H1 (cell line): Measurements from ENCODE around the gene ACADSB.

Experiments
- EZH2 ChIP-seq: fragments of 200-600 bp; sonication (generic); IDR thresholded peaks from 2 replicates; pipeline ENCODE4 v1.7.1; 2012; ENCODE audit warnings: low read depth, mild to moderate bottlenecking, moderate library complexity, low read length, inconsistent platforms; ENCODE audit not compliant: severe bottlenecking
- HDAC2 ChIP-seq, 2 experiments: fragments of 300-600 bp in 1 of 2; sonication (generic) in 1 of 2; IDR thresholded peaks; 2 replicates each; pipeline ENCODE4 v1.6.1; 2011 to 2012; ENCODE audit warnings: low read depth in 2 of 2, low read length in 2 of 2, mild to moderate bottlenecking in 2 of 2, moderate library complexity in 2 of 2, borderline replicate concordance in 1 of 2, inconsistent platforms in 1 of 2
- POLR2AphosphoS5 ChIP-seq: IDR thresholded peaks from 2 replicates; pipeline ENCODE4 v1.6.1; 2011; ENCODE audit warnings: low read depth, low read length
- RNF2 ChIP-seq: fragments of 200-900, 300-1000 bp; sonication (generic); IDR thresholded peaks from 2 replicates; pipeline ENCODE4 v1.7.1; 2016; ENCODE audit warnings: borderline replicate concordance, low read depth, mild to moderate bottlenecking, antibody characterized with exemption, low read length; ENCODE audit not compliant: poor library complexity, severe bottlenecking; ENCODE audit errors: missing control alignments
- SP1 ChIP-seq: IDR thresholded peaks from 2 replicates; pipeline ENCODE4 v1.6.1; 2011; ENCODE audit warnings: low read depth, low read length
- TF ChIP-seq, protein P1 (sequence below): IDR thresholded peaks from 2 replicates; pipeline ENCODE4 v1.6.1; 2012; ENCODE audit warnings: inconsistent platforms
- TF ChIP-seq, protein P2 (sequence below), 3 experiments: IDR thresholded peaks; 1 replicate in 2 of 3; 2 replicates in 1 of 3; pipeline versions ENCODE4 v1.5.1 to v1.6.1; 2011; ENCODE audit warnings: low read length in 3 of 3, mild to moderate bottlenecking in 3 of 3, inconsistent platforms in 2 of 3, low read depth in 1 of 3, moderate library complexity in 1 of 3; ENCODE audit not compliant: insufficient read depth in 1 of 3; ENCODE audit errors: control extremely low read depth in 1 of 3

DNA sequence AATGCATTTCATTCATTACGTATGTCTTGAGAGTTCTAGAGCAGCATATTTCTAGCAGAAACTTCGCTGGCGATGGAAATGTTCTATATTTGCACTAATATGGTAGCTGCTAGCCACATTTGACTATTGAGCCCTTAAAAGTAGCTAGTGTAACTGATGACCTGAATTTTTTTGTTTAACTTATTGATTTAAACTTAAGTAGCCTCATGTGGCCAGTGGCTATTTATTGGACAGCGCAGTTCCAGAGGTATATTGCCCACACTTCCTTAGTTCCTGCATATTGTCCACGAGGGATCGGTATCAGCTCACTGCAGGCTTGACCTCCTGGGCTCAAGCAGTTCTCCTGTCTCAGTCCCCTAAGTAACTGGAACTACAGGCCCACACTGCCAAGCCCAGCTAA, 24.9 kb upstream of the ACADSB start:
- no peak for TF ChIP-seq EZH2
- TF ChIP-seq POLR2AphosphoS5, result no peak
- TF ChIP-seq HDAC2 (IDR thresholded peaks at IDR 0.05; ENCODE audit: borderline replicate concordance in 1 of 2, low read depth in 2 of 2, low read length in 2 of 2), result no peak
- TF ChIP-seq SP1, result no peak
- no peak for TF ChIP-seq RNF2
- TF ChIP-seq, protein P1, sequence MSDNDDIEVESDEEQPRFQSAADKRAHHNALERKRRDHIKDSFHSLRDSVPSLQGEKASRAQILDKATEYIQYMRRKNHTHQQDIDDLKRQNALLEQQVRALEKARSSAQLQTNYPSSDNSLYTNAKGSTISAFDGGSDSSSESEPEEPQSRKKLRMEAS, result no peak
- TF ChIP-seq, protein P2, sequence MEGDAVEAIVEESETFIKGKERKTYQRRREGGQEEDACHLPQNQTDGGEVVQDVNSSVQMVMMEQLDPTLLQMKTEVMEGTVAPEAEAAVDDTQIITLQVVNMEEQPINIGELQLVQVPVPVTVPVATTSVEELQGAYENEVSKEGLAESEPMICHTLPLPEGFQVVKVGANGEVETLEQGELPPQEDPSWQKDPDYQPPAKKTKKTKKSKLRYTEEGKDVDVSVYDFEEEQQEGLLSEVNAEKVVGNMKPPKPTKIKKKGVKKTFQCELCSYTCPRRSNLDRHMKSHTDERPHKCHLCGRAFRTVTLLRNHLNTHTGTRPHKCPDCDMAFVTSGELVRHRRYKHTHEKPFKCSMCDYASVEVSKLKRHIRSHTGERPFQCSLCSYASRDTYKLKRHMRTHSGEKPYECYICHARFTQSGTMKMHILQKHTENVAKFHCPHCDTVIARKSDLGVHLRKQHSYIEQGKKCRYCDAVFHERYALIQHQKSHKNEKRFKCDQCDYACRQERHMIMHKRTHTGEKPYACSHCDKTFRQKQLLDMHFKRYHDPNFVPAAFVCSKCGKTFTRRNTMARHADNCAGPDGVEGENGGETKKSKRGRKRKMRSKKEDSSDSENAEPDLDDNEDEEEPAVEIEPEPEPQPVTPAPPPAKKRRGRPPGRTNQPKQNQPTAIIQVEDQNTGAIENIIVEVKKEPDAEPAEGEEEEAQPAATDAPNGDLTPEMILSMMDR (IDR thresholded peaks at IDR 0.05; ENCODE audit: control extremely low read depth in 1 of 3, insufficient read depth in 1 of 3, low read depth in 1 of 3, low read length in 3 of 3), result no peak
